Ascending aorta (tissue), 2 donors: ENCODE data around the gene GAST. TPM values are rescaled to one million over a fixed set of nuclear protein-coding genes. Genes with fewer than 3 reads are reported as not detected.

Experiments used
- DNase-seq, 2 donors: peaks; one replicate each; pipeline ENCODE4 v3.0.0-alpha.2; 2019; ENCODE audit warnings: low spot score in 2 of 2
- H3K27ac ChIP-seq, 2 donors: fragments of 200-600 bp; sonication (generic); one replicate each; pipeline ENCODE4 v1.5.1; 2016 to 2017; ENCODE audit warnings: mild to moderate bottlenecking in 1 of 2
- H3K27me3 ChIP-seq: fragments of 200-600 bp; sonication (generic); one replicate; pipeline ENCODE4 v1.5.1; 2017
- H3K36me3 ChIP-seq, 2 donors: fragments of 200-600 bp; sonication (generic); one replicate each; pipeline ENCODE4 v1.5.1; 2016
- H3K4me1 ChIP-seq, 2 donors: fragments of 200-600 bp; sonication (generic); one replicate each; pipeline ENCODE4 v1.5.1; 2016 to 2017; ENCODE audit warnings: mild to moderate bottlenecking in 1 of 2
- H3K4me3 ChIP-seq, 2 donors: fragments of 200-600 bp; sonication (generic); one replicate each; pipeline ENCODE4 v1.5.1; 2016 to 2017; ENCODE audit warnings: mild to moderate bottlenecking in 1 of 2
- H3K9me3 ChIP-seq, 2 donors: fragments of 200-600 bp; sonication (generic); one replicate each; pipeline ENCODE4 v1.5.1; 2016
- intact Hi-C: fragments of 100-400 bp; cut with DNase I; formaldehyde crosslinking; loops from one replicate; pipeline ENCODE4 v1.15.1; 2023
- total RNA-seq: library from RNA; depleted of rRNA; stranded (reverse); fragments of >200 nt; gene quantifications from one replicate; pipeline ENCODE4 v1.1.0, GENCODE V29; 2016
- TF ChIP-seq, protein P1 (sequence below), 3 experiments: fragments of 200-600 bp in 2 of 3; fragments of 450-650 bp in 1 of 3; sonication (generic) in 2 of 3; IDR thresholded peaks; one replicate each; pipeline ENCODE4 v1.5.1; 2016 to 2019; ENCODE audit warnings: antibody characterized with exemption in 3 of 3, mild to moderate bottlenecking in 1 of 3, moderate library complexity in 1 of 3

The GAST gene, protein sequence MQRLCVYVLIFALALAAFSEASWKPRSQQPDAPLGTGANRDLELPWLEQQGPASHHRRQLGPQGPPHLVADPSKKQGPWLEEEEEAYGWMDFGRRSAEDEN
- total RNA-seq: not detected

GRCh38 chr17:41711669-41712400 is at the start of gene GAST:
TSS of gene GAST (plus strand) at chr17:41712331. CDS start at chr17:41715437, 3,106 bp downstream.
- Histone ChIP-seq H3K27ac (no peak within 1 kb of the TSS), H3K27me3 (no peaks in the 10 kb centered on the region), H3K4me1 (no peaks in the 10 kb centered on the region), H3K9me3 (no peaks in the 10 kb centered on the region), H3K36me3 (no peaks in the 10 kb centered on the region), H3K4me3 (no peak within 1 kb of the TSS)
- intact Hi-C loops: no loop called here
- TF ChIP-seq, protein P1, sequence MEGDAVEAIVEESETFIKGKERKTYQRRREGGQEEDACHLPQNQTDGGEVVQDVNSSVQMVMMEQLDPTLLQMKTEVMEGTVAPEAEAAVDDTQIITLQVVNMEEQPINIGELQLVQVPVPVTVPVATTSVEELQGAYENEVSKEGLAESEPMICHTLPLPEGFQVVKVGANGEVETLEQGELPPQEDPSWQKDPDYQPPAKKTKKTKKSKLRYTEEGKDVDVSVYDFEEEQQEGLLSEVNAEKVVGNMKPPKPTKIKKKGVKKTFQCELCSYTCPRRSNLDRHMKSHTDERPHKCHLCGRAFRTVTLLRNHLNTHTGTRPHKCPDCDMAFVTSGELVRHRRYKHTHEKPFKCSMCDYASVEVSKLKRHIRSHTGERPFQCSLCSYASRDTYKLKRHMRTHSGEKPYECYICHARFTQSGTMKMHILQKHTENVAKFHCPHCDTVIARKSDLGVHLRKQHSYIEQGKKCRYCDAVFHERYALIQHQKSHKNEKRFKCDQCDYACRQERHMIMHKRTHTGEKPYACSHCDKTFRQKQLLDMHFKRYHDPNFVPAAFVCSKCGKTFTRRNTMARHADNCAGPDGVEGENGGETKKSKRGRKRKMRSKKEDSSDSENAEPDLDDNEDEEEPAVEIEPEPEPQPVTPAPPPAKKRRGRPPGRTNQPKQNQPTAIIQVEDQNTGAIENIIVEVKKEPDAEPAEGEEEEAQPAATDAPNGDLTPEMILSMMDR (IDR thresholded peaks at IDR 0.05): no peak
- no peak for DNase-seq

GRCh38 chr17:41663451-41664171 is 48.5 kb upstream of the GAST start:
- intact Hi-C loops: loop anchor here (10.0 kb wide), 1 partner anchor 1019 kb away; the partner anchor contains the start of gene SMARCE1
- DNase-seq: no peak
- Histone ChIP-seq H3K4me3 (no peak overlapping the region), H3K36me3 (no peaks in the 10 kb centered on the region), H3K27ac (no peak overlapping the region), H3K4me1 (peaks cover 0 to 14% of the 10 kb centered on the region in 2 donors), H3K27me3 (no peaks in the 10 kb centered on the region), H3K9me3 (no peaks in the 10 kb centered on the region)
- TF ChIP-seq, protein P1 (IDR thresholded peaks at IDR 0.05): no peak

- TF ChIP-seq, protein P1 (IDR thresholded peaks at IDR 0.05): no peak
- H3K9me3 ChIP-seq: no peaks in the 10 kb centered on the region
- H3K4me1 ChIP-seq: peaks cover 0 to 14% of the 10 kb centered on the region in 2 donors
- no peak overlapping the region for H3K27ac ChIP-seq
- intact Hi-C loops: loop anchor here (10.0 kb wide), 1 partner anchor 1019 kb away; the partner anchor contains the start of gene SMARCE1
- no peak for DNase-seq
- H3K4me3 ChIP-seq: no peak overlapping the region
- H3K36me3 ChIP-seq: no peaks in the 10 kb centered on the region
- H3K27me3 ChIP-seq: no peaks in the 10 kb centered on the region
These were observed 48.0 kb upstream of the GAST start for GRCh38 chr17:41664172-41664457.

GRCh38 chr17:41664587-41665565 is 47.3 kb upstream of the GAST start:
- peaks cover 0 to 14% of the 10 kb centered on the region in 2 donors for H3K4me1 ChIP-seq
- peak overlapping the region; percentile 52 to 72 for H3K4me3 ChIP-seq
- H3K9me3 ChIP-seq: no peaks in the 10 kb centered on the region
- TF ChIP-seq, protein P1 (IDR thresholded peaks at IDR 0.05): no peak
- DNase-seq: no peak
- no peak overlapping the region for H3K27ac ChIP-seq
- H3K27me3 ChIP-seq: no peaks in the 10 kb centered on the region
- intact Hi-C loops: loop anchor here (5.0 to 10.0 kb wide), 2 partner anchors 848 to 1020 kb away; partner anchors contain the start of gene SMARCE1
- H3K36me3 ChIP-seq: no peaks in the 10 kb centered on the region
